ENCODE results near the gene FGF1. TPM values are rescaled to one million over a fixed set of nuclear protein-coding genes. Genes with fewer than 3 reads are reported as not detected.

FGF1 gene
- total RNA-seq, 1 donor from 2014 or later: 316 TPM

DNA sequence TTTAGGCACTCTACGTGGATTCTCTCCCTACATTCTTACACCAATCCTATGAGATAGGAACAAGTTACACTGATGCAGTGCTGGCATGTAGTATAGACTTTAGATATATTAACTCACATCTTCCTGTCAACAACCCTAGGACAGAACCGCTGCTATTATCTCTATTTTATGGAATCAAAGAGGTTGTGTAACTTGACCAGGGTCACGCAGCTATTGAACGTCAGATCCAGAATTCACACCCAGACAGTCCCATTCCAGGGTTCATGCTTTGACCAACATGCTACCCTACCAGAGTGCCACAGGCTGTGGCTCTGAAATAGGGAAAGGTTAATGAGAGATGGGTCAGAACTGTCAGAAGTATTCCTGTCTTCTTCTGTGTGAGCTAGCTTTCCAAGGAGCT lies 9.6 kb downstream of the FGF1 start:
- intact Hi-C loops (cut with DNase I): no loop called here
- no peak for ATAC-seq
- no peak for DNase-seq (ENCODE audit: low spot score)

DNA sequence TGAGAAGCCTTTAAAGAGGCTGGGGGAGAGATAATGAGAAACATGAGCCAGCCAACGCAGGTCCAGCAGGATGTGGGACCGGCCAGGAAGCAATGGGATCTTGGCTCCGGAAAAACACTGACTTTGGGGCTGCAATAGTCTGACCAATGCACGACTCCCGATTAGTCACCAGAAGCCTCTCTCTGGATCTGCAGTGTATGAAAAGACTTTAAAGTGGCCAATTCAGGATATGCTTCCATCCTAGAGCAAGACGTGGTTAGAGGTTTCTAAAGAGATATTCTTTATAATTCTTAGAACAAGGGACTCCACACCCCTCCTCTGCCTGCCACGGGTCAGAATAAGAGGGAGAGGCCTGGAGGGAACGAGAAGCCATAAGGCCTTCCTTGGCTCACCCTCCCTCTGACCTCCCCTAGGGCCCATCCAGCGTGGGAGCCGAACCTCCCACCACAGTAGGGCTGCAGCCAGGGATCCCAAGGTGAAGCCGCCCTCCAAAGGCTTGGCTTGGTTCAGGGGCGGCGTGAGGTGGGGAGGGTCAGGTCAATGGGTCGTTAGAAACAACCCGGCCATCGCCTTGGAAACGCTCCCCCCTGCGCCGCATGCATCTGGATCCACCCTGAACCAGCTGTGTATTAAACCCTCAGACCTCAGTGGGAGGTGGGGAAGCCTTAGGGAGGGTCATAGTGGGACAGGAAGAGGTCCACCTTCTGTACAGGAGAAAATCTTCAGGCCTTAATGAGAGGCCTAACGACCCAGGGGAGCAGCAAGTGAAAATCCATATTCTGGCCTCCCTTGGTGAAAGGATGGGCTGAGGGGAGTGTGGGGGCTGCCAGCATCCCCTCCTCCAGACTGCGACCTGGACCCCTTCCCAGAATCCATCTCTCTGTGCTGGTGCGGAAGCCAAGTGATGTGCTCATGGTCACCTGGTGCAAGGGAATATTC lies 11.1 kb downstream of the FGF1 start:
- intact Hi-C loops (cut with DNase I): no loop called here
- DNase-seq (ENCODE audit: low spot score) (no peak), ATAC-seq (peak; percentile 82)

DNA sequence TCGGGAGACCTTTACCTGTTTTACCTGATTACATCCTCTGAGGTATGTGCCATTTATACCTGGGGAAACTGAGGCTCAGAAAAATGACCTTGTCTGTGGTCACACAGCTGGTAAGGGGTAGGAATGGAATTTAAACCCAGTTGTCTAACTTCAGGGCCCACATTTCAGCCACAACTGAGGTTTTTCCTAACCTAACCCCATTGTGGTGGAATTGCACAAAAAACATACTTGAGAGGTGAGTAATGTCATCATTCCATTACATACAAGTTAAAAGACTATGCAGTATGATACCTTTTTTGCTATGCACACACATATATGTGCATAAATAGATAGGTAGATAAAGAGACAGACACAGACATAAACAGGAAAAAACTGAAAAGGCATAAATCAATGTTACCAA lies 14.1 kb downstream of the FGF1 start:
- DNase-seq (ENCODE audit: low spot score) (no peak), ATAC-seq (no peak)
- intact Hi-C loops (cut with DNase I): no loop called here

DNA sequence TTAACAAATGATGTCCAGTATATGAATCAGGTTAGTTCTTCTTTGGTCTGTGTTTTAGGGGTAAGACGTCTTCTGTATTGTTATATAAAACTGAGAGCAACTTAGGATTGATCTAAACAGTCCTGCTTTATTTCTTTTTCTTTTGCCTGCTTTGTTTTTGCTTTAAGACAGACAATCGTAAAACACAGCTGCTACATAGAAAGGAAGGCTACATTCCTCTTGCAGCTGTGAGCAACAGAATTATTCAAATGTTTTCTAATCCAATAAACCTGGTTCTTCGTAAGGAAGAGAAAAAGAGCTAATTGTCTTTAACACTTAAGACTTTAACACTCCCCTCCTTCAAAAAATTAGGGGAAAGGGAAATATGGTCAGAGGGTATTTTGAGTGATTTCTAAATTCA lies 14.6 kb downstream of the FGF1 start:
- intact Hi-C loops (cut with DNase I): no loop called here
- no peak for ATAC-seq
- DNase-seq (ENCODE audit: low spot score): no peak

- DNase-seq (ENCODE audit: low spot score) (no peak), ATAC-seq (no peak)
- intact Hi-C loops (cut with DNase I): no loop called here
These were observed 15.1 kb downstream of the FGF1 start for GRCh38 chr5:142670804-142671203.

DNA sequence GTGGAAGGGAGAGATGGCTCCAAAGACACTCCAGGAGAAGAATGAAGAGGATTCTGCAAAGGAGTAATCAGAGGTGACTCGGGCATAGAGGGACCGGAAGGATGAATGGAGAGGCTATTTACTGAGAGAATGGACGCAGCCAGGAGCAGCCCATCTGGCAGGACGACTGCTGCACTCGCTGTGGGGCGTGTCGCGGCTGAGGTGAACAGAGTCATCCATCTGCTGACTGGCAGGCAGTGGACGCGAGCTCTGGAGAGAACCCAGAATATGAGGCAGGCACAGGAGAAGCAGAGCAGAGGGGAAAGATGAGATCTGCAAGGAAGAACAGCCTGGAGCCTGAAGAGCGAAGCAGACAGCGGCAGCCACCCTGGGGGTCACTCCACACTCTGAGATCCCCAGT lies 16.4 kb downstream of the FGF1 start:
- intact Hi-C loops (cut with DNase I): no loop called here
- peak; percentile 58 for ATAC-seq
- DNase-seq (ENCODE audit: low spot score): no peak

DNA sequence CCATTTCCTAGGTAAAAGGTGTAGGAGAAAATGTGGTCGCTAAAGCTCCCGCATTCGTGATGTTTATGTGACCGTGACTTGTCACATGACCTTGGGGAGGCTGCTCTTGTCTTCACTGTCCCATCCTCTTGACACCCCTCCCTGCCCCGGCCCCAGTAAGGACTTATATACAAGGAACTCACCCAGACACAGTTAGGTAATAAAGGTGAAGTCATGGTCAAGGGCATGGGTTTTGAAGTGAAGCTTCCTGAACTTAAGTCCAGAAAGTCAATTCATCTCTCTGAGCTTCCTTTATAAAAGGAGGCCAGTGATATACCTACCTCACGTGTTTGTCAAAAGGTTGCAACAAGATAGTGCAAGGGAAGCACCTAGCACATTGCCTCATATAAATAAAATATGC lies 17.6 kb downstream of the FGF1 start:
- intact Hi-C loops (cut with DNase I): no loop called here
- DNase-seq (ENCODE audit: low spot score): no peak
- no peak for ATAC-seq

GRCh38 chr5:142667831-142668230 lies 18.1 kb downstream of the FGF1 start:
- intact Hi-C loops (cut with DNase I): no loop called here
- no peak for ATAC-seq

DNA sequence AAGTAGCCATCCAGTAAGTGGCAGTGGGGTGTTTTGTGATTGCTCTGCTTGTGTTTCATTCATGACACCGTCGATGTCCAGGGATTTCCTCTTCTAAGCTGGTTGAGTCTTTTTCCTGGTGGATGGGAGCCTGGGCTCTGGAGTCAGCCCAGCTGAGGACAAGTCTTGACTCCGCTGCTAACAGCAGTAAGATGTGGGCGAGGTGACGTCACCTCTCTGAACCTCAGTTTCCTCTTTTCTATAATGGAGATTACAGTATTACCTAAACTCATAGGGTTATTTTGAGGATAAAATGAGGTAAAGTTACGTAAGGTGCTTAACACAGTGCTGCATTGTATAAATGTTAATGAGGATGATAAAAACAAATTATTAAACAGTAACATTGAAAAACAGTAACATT lies 21.3 kb downstream of the FGF1 start:
- ATAC-seq (no peak), DNase-seq (ENCODE audit: low spot score) (no peak)
- intact Hi-C loops (cut with DNase I): no loop called here

More at GRCh38 chr5:142667831-142668230, 18.1 kb downstream of the FGF1 start:
- DNase-seq (ENCODE audit: low spot score): no peak

- ATAC-seq: no peak
- DNase-seq (ENCODE audit: low spot score): no peak
- intact Hi-C loops (cut with DNase I): no loop called here
These were observed 21.8 kb downstream of the FGF1 start for GRCh38 chr5:142664067-142664466.

DNA sequence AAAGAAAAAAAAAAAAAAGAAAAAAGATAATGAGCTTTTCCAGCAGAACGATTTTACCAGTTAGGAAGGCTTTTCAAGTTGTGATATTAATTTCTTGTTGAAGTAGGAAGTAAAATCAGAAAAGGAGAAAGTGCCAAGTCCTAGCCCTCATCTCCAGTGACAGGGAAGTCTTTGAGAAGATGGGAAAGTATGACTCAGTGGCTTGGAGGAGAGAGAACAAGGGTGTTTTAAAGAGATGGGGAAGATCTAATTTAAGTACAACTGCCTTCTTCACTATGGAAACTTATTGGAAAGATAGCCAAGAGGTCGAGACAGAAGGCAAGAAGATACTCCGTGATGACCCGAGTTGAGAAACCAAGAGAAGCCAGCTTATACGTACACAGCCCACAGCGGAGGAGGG lies 22.6 kb downstream of the FGF1 start:
- ATAC-seq (no peak), DNase-seq (ENCODE audit: low spot score) (no peak)
- intact Hi-C loops (cut with DNase I): no loop called here

- no peak for DNase-seq (ENCODE audit: low spot score)
- no peak for ATAC-seq
- intact Hi-C loops (cut with DNase I): no loop called here
These were observed 23.9 kb downstream of the FGF1 start for GRCh38 chr5:142661957-142662356.

GRCh38 chr5:142661143-142661542 lies 24.7 kb downstream of the FGF1 start:
- intact Hi-C loops (cut with DNase I): no loop called here
- ATAC-seq (no peak), DNase-seq (ENCODE audit: low spot score) (no peak)

DNA sequence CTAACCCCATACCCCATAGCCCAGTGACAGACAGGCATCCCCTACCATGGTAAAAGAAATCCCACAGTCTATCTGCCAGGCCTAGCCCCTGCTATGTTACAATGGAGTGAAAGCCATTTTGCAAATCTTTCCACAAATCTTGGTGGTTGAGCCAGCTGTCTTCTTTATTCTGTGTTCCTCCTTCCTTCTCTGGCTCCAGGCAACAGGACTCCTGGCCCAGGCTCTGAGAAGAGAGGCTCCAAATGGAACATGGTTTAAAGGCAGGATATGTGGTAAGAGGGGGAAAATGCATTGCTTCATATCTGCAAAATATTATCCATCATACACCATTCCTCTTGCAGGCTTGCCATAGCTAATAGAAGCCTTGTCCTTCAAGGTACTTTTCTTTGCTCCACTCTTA lies 25.2 kb downstream of the FGF1 start:
- no peak for DNase-seq (ENCODE audit: low spot score)
- intact Hi-C loops (cut with DNase I): no loop called here
- peak; percentile 70 for ATAC-seq

DNA sequence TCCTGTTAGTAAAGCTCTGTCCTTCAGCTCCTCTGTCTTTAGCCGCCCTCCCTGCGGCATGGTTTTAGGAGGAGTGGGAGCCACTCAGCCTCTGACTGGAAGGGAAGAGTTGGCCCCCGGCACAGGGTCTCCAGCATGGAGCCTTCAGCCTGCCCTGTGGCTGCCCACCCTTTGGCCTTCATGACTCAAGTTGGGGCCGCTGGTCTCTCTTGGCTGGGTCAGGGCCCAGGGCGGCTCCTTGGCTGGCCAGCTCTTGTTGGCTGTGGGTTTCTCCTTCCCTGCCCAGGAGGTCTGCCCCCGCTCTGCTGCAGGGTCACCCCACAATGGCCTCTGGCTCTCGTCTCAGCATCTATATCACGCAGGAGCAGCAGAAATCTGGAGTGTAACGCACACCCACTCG lies 25.7 kb downstream of the FGF1 start:
- peak; percentile 3 for ATAC-seq
- intact Hi-C loops (cut with DNase I): no loop called here
- no peak for DNase-seq (ENCODE audit: low spot score)

DNA sequence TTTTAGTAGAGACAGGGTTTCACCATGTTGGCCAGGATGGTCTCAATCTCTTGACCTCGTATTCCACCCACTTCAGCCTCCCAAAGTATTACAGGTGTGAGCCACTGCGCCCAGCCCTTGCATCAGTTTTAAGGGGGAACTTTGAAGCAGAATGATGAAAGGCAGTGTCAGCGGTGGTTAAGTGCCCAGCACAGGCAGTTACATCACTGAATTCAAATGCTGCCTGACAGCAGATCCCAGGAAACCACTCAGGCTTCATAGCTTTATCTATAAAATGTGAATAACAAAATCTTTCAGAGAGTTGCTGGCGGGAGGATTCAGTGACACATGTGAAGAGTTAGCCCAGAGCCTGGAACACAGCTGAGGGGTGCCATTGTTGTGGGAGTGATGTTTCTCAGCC lies 26.5 kb downstream of the FGF1 start:
- intact Hi-C loops (cut with DNase I): loop anchor here (5.0 kb wide), 1 partner anchor 38 kb away; no protein-coding TSS in a partner anchor
- ATAC-seq (no peak), DNase-seq (ENCODE audit: low spot score) (no peak)

DNA sequence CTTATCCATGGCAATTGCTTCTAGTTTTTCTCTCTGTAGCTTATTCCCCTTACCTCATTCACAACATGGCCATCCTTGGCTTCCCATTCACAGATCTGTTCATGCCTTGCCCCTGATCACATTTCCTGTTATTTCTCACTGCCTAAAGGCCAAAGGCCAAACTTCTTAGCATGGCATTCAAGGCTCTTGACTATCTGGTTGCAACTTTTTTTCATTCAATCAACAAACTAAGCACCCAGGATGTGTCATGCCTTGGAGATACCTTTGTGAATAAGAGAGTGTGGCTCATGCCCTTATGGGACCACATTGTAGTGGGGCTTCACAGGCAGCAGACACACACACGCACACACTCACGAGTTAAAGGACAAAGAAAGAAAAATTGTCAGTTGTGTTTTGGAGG lies 27.6 kb downstream of the FGF1 start:
- intact Hi-C loops (cut with DNase I): loop anchor here (5.0 kb wide), 1 partner anchor 39 kb away; no protein-coding TSS in a partner anchor
- ATAC-seq: no peak
- no peak for DNase-seq (ENCODE audit: low spot score)

DNA sequence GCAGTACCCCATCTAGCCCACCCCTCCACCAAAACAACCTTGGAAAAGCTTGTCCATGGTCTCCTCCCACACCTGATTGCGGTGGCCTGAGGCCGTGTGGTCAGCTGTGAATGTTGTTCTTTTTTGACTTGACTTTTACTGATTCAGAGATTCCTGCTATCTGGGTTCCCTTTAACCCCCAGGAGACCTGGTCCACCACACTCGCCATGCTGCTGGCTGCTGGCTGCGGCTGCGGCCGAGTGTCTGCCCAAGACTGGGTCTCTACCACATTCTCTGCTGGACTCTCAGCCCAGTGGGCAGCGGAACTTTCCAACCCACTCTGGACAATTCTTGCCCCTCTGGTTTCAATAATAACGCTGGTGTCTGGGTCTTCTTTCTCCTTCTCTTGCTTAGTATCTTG lies 28.4 kb downstream of the FGF1 start:
- DNase-seq (ENCODE audit: low spot score) (no peak), ATAC-seq (no peak)
- intact Hi-C loops (cut with DNase I): loop anchor here (5.0 kb wide), 1 partner anchor 40 kb away; no protein-coding TSS in a partner anchor

DNA sequence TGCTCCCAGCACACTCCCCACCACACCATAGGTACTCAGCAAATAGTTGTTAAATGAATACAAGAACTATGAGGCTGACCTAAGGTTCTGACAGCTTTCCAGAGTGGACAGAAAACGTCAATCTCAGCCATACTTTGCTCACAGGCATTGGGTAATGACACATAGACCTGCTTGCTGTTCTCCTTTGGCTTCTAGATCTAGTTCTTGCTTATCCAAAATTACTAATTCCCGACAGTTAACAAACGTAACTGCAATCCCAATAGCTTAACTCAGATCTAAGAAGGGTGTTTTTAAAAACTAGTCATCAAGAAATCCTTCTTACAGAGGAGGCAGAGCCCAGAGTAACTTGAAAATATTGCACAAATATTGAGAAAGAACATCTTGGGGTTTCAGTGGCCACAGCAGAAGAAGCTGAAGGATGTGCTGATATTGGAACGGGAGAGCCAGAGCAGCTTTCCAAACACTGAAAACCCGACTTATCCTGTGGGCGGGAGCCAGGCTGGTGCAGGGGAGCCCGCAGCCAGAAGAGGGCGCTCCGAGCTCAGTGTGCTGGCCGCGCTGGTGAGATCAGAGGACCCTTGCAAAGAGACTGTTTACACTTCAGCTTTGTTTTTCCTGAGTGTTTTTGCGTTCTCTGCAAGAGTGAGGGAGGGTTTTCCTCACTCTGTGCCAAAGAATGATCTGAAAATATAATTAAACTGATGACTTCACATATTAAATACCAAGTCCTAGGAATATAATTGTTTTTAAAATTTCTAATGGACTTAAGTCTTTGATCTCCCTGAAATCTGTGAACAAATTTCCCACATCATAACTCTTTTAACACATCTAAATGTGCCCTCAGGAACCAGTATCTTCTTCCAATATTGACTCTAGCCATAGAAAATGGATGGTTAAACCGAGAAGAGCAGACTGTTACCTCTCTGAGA lies 30.3 kb downstream of the FGF1 start:
- DNase-seq (ENCODE audit: low spot score) (peak; percentile 93), ATAC-seq (peak; percentile 94)
- intact Hi-C loops (cut with DNase I): loop anchor here (5.0 kb wide), 1 partner anchor 42 kb away; no protein-coding TSS in a partner anchor

All from sciatic nerve (tissue), 2 donors.